Astrocyte (in vitro differentiated cells and primary cell): Measurements from ENCODE around the gene NUMB. TPM values are rescaled to one million over a fixed set of nuclear protein-coding genes. Genes with fewer than 3 reads are reported as not detected.
A peak's percentile ranks its signal among the peaks of the same experiment; 100 is the strongest.

ENCODE experiments used
- DNase-seq: peaks from one replicate; pipeline ENCODE4 v3.0.0-alpha.2; 2010; ENCODE audit warnings: low read depth
- FAIRE-seq: peaks from 2 replicates; lab custom pipeline; 2011; peaks lifted over from hg19 to GRCh38; lab: Jason Lieb, UNC
- H2AFZ ChIP-seq: 2 replicates; pipeline ENCODE4 v1.6.0; 2012; ENCODE audit warnings: low read depth, low read length, inconsistent platforms
- H3K27ac ChIP-seq: 2 replicates; pipeline ENCODE4 v1.5.1; 2011; ENCODE audit warnings: low read depth, low read length, inconsistent platforms
- H3K27me3 ChIP-seq: 2 replicates; pipeline ENCODE4 v1.6.0; 2011; ENCODE audit warnings: low read length, inconsistent platforms; ENCODE audit not compliant: insufficient read depth
- H3K36me3 ChIP-seq: 2 replicates; pipeline ENCODE4 v1.5.1; 2011; ENCODE audit warnings: low read length, inconsistent platforms; ENCODE audit not compliant: insufficient read depth
- H3K4me1 ChIP-seq: 2 replicates; pipeline ENCODE4 v1.5.1; 2011; ENCODE audit warnings: low read length, inconsistent platforms; ENCODE audit not compliant: insufficient read depth
- H3K4me2 ChIP-seq: 2 replicates; pipeline ENCODE4 v1.6.0; 2012; ENCODE audit warnings: low read length, inconsistent platforms
- H3K4me3 ChIP-seq: 2 replicates; pipeline ENCODE4 v1.5.1; 2011; ENCODE audit warnings: low read depth, mild to moderate bottlenecking, low read length, inconsistent platforms; ENCODE audit not compliant: insufficient read depth
- H3K79me2 ChIP-seq: 2 replicates; pipeline ENCODE4 v1.6.0; 2012; ENCODE audit warnings: mild to moderate bottlenecking, low read length, inconsistent platforms; ENCODE audit not compliant: insufficient read depth
- H3K9ac ChIP-seq: 2 replicates; pipeline ENCODE4 v1.6.0; 2012; ENCODE audit warnings: mild to moderate bottlenecking, low read length, inconsistent platforms
- H3K9me3 ChIP-seq: 2 replicates; pipeline ENCODE4 v1.5.1; 2012; ENCODE audit warnings: low read depth, mild to moderate bottlenecking, low read length, inconsistent platforms; ENCODE audit not compliant: insufficient read depth
- H4K20me1 ChIP-seq: 2 replicates; pipeline ENCODE4 v1.6.0; 2012; ENCODE audit warnings: low read length, inconsistent platforms; ENCODE audit not compliant: insufficient read depth
- H3K27ac Mint-ChIP-seq: one replicate; pipeline ENCODE4 v1.8.0; 2021; ENCODE audit warnings: mild to moderate bottlenecking, mixed read lengths; ENCODE audit not compliant: unreplicated experiment
- H3K27me3 Mint-ChIP-seq: one replicate; pipeline ENCODE4 v1.8.0; 2021; ENCODE audit warnings: low read depth, mixed read lengths; ENCODE audit not compliant: unreplicated experiment
- H3K36me3 Mint-ChIP-seq: one replicate; pipeline ENCODE4 v1.8.0; 2021; ENCODE audit warnings: low read depth, mixed read lengths; ENCODE audit not compliant: unreplicated experiment
- H3K4me1 Mint-ChIP-seq: one replicate; pipeline ENCODE4 v1.8.0; 2021; ENCODE audit warnings: low read depth, mixed read lengths; ENCODE audit not compliant: unreplicated experiment
- H3K4me3 Mint-ChIP-seq: one replicate; pipeline ENCODE4 v1.8.0; 2021; ENCODE audit warnings: mild to moderate bottlenecking, moderate library complexity, mixed read lengths; ENCODE audit not compliant: unreplicated experiment
- H3K9me3 Mint-ChIP-seq: one replicate; pipeline ENCODE4 v1.8.0; 2021; ENCODE audit warnings: mild to moderate bottlenecking, mixed read lengths; ENCODE audit not compliant: unreplicated experiment
- CTCF ChIP-seq: IDR thresholded peaks from 2 replicates; pipeline ENCODE4 v1.5.1; 2011; ENCODE audit warnings: low read depth, mild to moderate bottlenecking, inconsistent platforms, low read length, moderate library complexity; ENCODE audit not compliant: insufficient read depth
- EZH2 ChIP-seq: IDR thresholded peaks from 2 replicates; pipeline ENCODE4 v1.6.1; 2012; ENCODE audit warnings: mild to moderate bottlenecking, low read length, inconsistent platforms; ENCODE audit not compliant: insufficient read depth
- total RNA-seq: library from RNA; stranded (reverse); gene quantifications from 2 replicates; pipeline ENCODE4 v1.2.1, GENCODE V29; 2021

The NUMB gene
- total RNA-seq, 1 donor from 2014 or later, result 93.9 TPM

- no peak overlapping the region for H3K27ac Mint-ChIP-seq
- H3K36me3 Mint-ChIP-seq, result peaks cover under 1% of the 10 kb centered on the region
- H3K4me1 Mint-ChIP-seq, result peaks cover 15% of the 10 kb centered on the region
- Histone ChIP-seq H3K4me3 (no peak overlapping the region), H3K27me3 (no peaks in the 10 kb centered on the region), H3K79me2 (peaks cover 77% of the 10 kb centered on the region), H4K20me1 (peaks cover 61% of the 10 kb centered on the region), H3K4me1 (peaks cover 11% of the 10 kb centered on the region), H3K9ac (no peak overlapping the region), H3K4me2 (peak overlapping the region; percentile 33), H3K27ac (no peak overlapping the region), H3K36me3 (no peaks in the 10 kb centered on the region), H2AFZ (no peak overlapping the region), H3K9me3 (no peaks in the 10 kb centered on the region)
- DNase-seq (no peak), FAIRE-seq (no peak)
- no peaks in the 10 kb centered on the region for H3K9me3 Mint-ChIP-seq
- TF ChIP-seq CTCF (no peak), EZH2 (no peak)
- peak overlapping the region; percentile 63 for H3K4me3 Mint-ChIP-seq
- H3K27me3 Mint-ChIP-seq, result no peaks in the 10 kb centered on the region
Measured at GRCh38 chr14:73455294-73455693, 3.1 kb downstream of the NUMB start.

- no peak for TF ChIP-seq EZH2
- no peak for TF ChIP-seq CTCF
- H3K27me3 ChIP-seq, result no peaks in the 10 kb centered on the region
- peaks cover 81% of the 10 kb centered on the region for H4K20me1 ChIP-seq
- peak; percentile 83 for DNase-seq
- no peaks in the 10 kb centered on the region for H3K36me3 ChIP-seq
- no peaks in the 10 kb centered on the region for H3K9me3 Mint-ChIP-seq
- H3K4me1 Mint-ChIP-seq, result peaks cover 13% of the 10 kb centered on the region
- FAIRE-seq, result peak; percentile 56
- no peak overlapping the region for H3K4me3 ChIP-seq
- no peak overlapping the region for H2AFZ ChIP-seq
- peaks cover 6% of the 10 kb centered on the region for H3K4me1 ChIP-seq
- H3K4me3 Mint-ChIP-seq, result no peak overlapping the region
- peaks cover 3% of the 10 kb centered on the region for H3K36me3 Mint-ChIP-seq
- H3K9ac ChIP-seq, result no peak overlapping the region
- peak overlapping the region; percentile 77 for H3K27ac Mint-ChIP-seq
- peak overlapping the region; percentile 50 for H3K4me2 ChIP-seq
- H3K27ac ChIP-seq, result no peak overlapping the region
- no peaks in the 10 kb centered on the region for H3K27me3 Mint-ChIP-seq
- H3K79me2 ChIP-seq, result peaks cover 99% of the 10 kb centered on the region
- no peaks in the 10 kb centered on the region for H3K9me3 ChIP-seq
Measured at GRCh38 chr14:73452341-73453186, 5.8 kb downstream of the NUMB start.

- Histone ChIP-seq H3K4me3 (no peak overlapping the region), H3K4me1 (peaks cover 4% of the 10 kb centered on the region), H3K9ac (no peak overlapping the region), H2AFZ (no peak overlapping the region), H3K27ac (no peak overlapping the region), H4K20me1 (peaks cover 82% of the 10 kb centered on the region), H3K9me3 (no peaks in the 10 kb centered on the region), H3K27me3 (no peaks in the 10 kb centered on the region), H3K36me3 (no peaks in the 10 kb centered on the region), H3K4me2 (no peak overlapping the region), H3K79me2 (peaks cover 92% of the 10 kb centered on the region)
- Mint-ChIP-seq H3K36me3 (peaks cover 3% of the 10 kb centered on the region), H3K27me3 (no peaks in the 10 kb centered on the region), H3K27ac (no peak overlapping the region), H3K4me1 (no peaks in the 10 kb centered on the region), H3K9me3 (no peaks in the 10 kb centered on the region), H3K4me3 (no peak overlapping the region)
- FAIRE-seq (no peak), DNase-seq (no peak)
- TF ChIP-seq CTCF (no peak), EZH2 (no peak)
Measured at GRCh38 chr14:73443758-73444157, 14.6 kb downstream of the NUMB start.
